K562 (cell line): Measurements from ENCODE around the gene DNASE1L2. TPM values are rescaled to one million over a fixed set of nuclear protein-coding genes. Genes with fewer than 3 reads are reported as not detected.

Source experiments
- CREB1 ChIP-seq, 2 experiments: sonication (generic) in 1 of 2; formaldehyde crosslinking in 1 of 2; IDR thresholded peaks; 2 replicates each; pipeline versions ENCODE4 v1.6.1 to v1.8.0; 2012 to 2022; ENCODE audit warnings: inconsistent platforms in 1 of 2, mild to moderate bottlenecking in 1 of 2, missing genetic modification reagents in 1 of 2, moderate library complexity in 1 of 2
- CREB5 ChIP-seq: fragments of 250-450 bp; sonication (Bioruptor Pico); IDR thresholded peaks from 2 replicates; pipeline ENCODE4 v1.5.0; 2020; ENCODE audit warnings: mild to moderate bottlenecking
- DLX4 ChIP-seq: fragments of 250-450 bp; sonication (Bioruptor Pico); IDR thresholded peaks from 2 replicates; pipeline ENCODE4 v1.6.1; 2021; ENCODE audit warnings: mild to moderate bottlenecking
- HDGF ChIP-seq: fragments of 450-650 bp; IDR thresholded peaks from 2 replicates; pipeline ENCODE4 v1.6.1; 2016
- MTA3 ChIP-seq: fragments of 450-650 bp; formaldehyde crosslinking; IDR thresholded peaks from 2 replicates; pipeline ENCODE4 v1.6.1; 2017; ENCODE audit warnings: mild to moderate bottlenecking, borderline replicate concordance
- SP2 ChIP-seq: IDR thresholded peaks from 2 replicates; pipeline ENCODE4 v1.6.1; 2011; ENCODE audit warnings: mild to moderate bottlenecking, low read depth, low read length, moderate library complexity; ENCODE audit not compliant: poor library complexity, severe bottlenecking; ENCODE audit errors: extremely low read depth
- ZNF408 ChIP-seq: fragments of 250-450 bp; sonication (Bioruptor Pico); IDR thresholded peaks from 2 replicates; pipeline ENCODE4 v1.4.0; 2020; ENCODE audit warnings: low read depth, mild to moderate bottlenecking, moderate library complexity
- ZNF511 ChIP-seq: sonication (generic); formaldehyde crosslinking; IDR thresholded peaks from 2 replicates; pipeline ENCODE4 v1.8.0; 2022; ENCODE audit warnings: mild to moderate bottlenecking, missing genetic modification reagents
- ZSCAN32 ChIP-seq: fragments of 450-650 bp; formaldehyde crosslinking; IDR thresholded peaks from 2 replicates; pipeline ENCODE4 v1.4.0; 2020; ENCODE audit warnings: mild to moderate bottlenecking, moderate library complexity
- polyA plus RNA-seq, 8 experiments: library from polyadenylated mRNA; depleted of rRNA in 4 of 8; stranded (reverse) in 5 of 8; unstranded in 3 of 8; fragments of >200 nt; fragmentation: Nextera tagmentation in 2 of 8; fragmentation: Illumina TruSeq in 1 of 8; extraction: Ambion mirVana in 2 of 8; extraction: Trizol in 1 of 8; gene quantifications; 2 replicates each; pipeline versions ENCODE4 v1.2.1 to v1.2.3, GENCODE V29; 2011 to 2014; ENCODE audit warnings: inconsistent platforms in 1 of 8, missing spikeins in 1 of 8
- total RNA-seq, 7 experiments: library from RNA; depleted of rRNA in 6 of 7; stranded (reverse); fragments of >200 nt in 6 of 7; fragmentation: Illumina TruSeq in 2 of 7; extraction: Trizol in 2 of 7; gene quantifications; 2 replicates each; pipeline versions ENCODE4 v1.2.1 to v1.2.3, GENCODE V29; 2011 to 2021; ENCODE audit warnings: low replicate concordance in 1 of 7

The DNASE1L2 gene
- total and polyA plus RNA-seq, 9 of the 15 experiments (the other 6 are each of a cell fraction or from before 2014, with no cell fraction given) = 0.08 to 2.7 (median 1.7) TPM; not detected in 1

GRCh38 chr16:2253293-2253692, 17.0 kb downstream of the DNASE1L2 start (continued):
- no peak for TF ChIP-seq CREB5 (CRISPR knock-in tag)
- no peak for TF ChIP-seq HDGF
- no peak for TF ChIP-seq MTA3
- TF ChIP-seq SP2 = no peak
- no peak for TF ChIP-seq ZSCAN32
- TF ChIP-seq ZNF511 (CRISPR knock-in tag) = no peak
- no peak for TF ChIP-seq DLX4 (CRISPR knock-in tag)
- no peak for TF ChIP-seq CREB1 (IDR thresholded peaks at IDR 0.05)
- TF ChIP-seq CREB1 (CRISPR knock-in tag; IDR thresholded peaks at IDR 0.05) = no peak
- no peak for TF ChIP-seq ZNF408 (CRISPR knock-in tag)
